Right lung (tissue), 5 donors: ENCODE results near the gene HEG1. TPM values are rescaled to one million over a fixed set of nuclear protein-coding genes. Genes with fewer than 3 reads are reported as not detected.
A peak's percentile ranks its signal among the peaks of the same experiment; 100 is the strongest.
"Not testable (repeated sequence)": the region's sequence is repeated elsewhere in the genome, so short reads cannot be mapped to it uniquely, and the experiment has no call there.

ENCODE experiments used
- DNase-seq, 2 donors: peaks; one replicate each; pipeline ENCODE4 v3.0.0-alpha.2; 2013
- polyA plus RNA-seq, 5 donors: library from polyadenylated mRNA; unstranded; fragments of 120-200 nt; gene quantifications; one replicate each; pipeline versions ENCODE4 v1.2.1 to v1.2.3, GENCODE V29; 2013; ENCODE audit warnings: inconsistent platforms in 1 of 5, low replicate concordance in 1 of 5; ENCODE audit not compliant: insufficient read length in 5 of 5, insufficient read depth in 1 of 5

Gene HEG1
- polyA plus RNA-seq, 5 donors, result 37.9 to 56.3 (median 48.4) TPM

- DNase-seq, result no peak
Measured at GRCh38 chr3:124986192-124987143, 69.3 kb downstream of the HEG1 start.

- DNase-seq, result no peak
Measured at GRCh38 chr3:124985349-124985748, 70.4 kb downstream of the HEG1 start.

- no peak for DNase-seq
Measured at GRCh38 chr3:124984754-124985153, 71.0 kb downstream of the HEG1 start.

- no peak for DNase-seq
Measured at GRCh38 chr3:124982855-124983254, 72.9 kb downstream of the HEG1 start.

GRCh38 chr3:124981472-124981871, 74.3 kb downstream of the HEG1 start:
- DNase-seq, result peak in 1 of 2 donors; percentile 23

GRCh38 chr3:124978627-124979026, 77.2 kb downstream of the HEG1 start:
- no peak for DNase-seq

GRCh38 chr3:124976383-124976782, 79.4 kb downstream of the HEG1 start:
- no peak for DNase-seq

GRCh38 chr3:124974691-124975090, 81.1 kb downstream of the HEG1 start:
- DNase-seq, result no peak

- DNase-seq, result no peak
Measured at GRCh38 chr3:124973290-124973689, 82.5 kb downstream of the HEG1 start.

- DNase-seq, result no peak
Measured at GRCh38 chr3:124972457-124972856, 83.3 kb downstream of the HEG1 start.

GRCh38 chr3:124969963-124970722, 85.7 kb downstream of the HEG1 start:
- DNase-seq, result no peak

GRCh38 chr3:124969190-124969589, 86.6 kb downstream of the HEG1 start:
- no peak for DNase-seq

GRCh38 chr3:124967964-124968363, 87.8 kb downstream of the HEG1 start:
- DNase-seq, result no peak

GRCh38 chr3:124966521-124967445, 89.0 kb downstream of the HEG1 start:
- DNase-seq, result no peak

- no peak for DNase-seq
Measured at GRCh38 chr3:124965413-124965812, 90.4 kb downstream of the HEG1 start.

GRCh38 chr3:124964387-124964786, 91.4 kb downstream of the HEG1 start:
- DNase-seq, result no peak

- no peak for DNase-seq
Measured at GRCh38 chr3:124963755-124964154, 92.0 kb downstream of the HEG1 start.

- no peak for DNase-seq
Measured at GRCh38 chr3:124962403-124962940, 93.3 kb downstream of the HEG1 start.

- DNase-seq, result no peak
Measured at GRCh38 chr3:124960698-124961097, 95.1 kb downstream of the HEG1 start.

- no peak for DNase-seq
Measured at GRCh38 chr3:124960105-124960504, 95.7 kb downstream of the HEG1 start.

- DNase-seq, result not testable (repeated sequence)
Measured at GRCh38 chr3:124957951-124958350, 97.8 kb downstream of the HEG1 start.
